GM18498 (cell line): Measurements from ENCODE around the gene CATSPERB.
"Not testable (repeated sequence)": the region's sequence is repeated elsewhere in the genome, so short reads cannot be mapped to it uniquely, and the experiment has no call there.

Experiments used
- ATAC-seq: cut with Tn5 transposase; IDR thresholded peaks from one replicate; pipeline ENCODE4 v1.9.1; 2021; ENCODE audit warnings: mild to moderate bottlenecking, moderate library complexity; ENCODE audit not compliant: unreplicated experiment

Gene CATSPERB

DNA sequence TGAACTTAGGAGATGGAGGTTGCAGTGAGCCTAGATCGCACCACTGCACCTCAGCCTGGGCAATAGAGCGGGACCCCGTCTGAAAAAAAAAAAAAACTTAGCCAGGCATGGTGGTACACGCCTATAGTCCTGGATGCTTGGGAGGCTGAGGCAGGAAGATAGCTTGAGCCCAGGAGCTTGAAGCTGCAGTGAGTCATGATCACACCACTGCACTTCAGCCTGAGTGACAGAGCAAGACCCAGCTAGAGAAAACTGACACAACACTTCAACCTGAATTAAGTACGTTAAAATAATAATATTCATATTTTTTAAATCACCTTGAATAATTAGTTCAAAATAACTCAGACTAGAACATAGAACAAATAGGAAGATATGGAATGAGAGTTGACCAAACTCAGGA, 5.7 kb upstream of the CATSPERB start:
- ATAC-seq: no peak

DNA sequence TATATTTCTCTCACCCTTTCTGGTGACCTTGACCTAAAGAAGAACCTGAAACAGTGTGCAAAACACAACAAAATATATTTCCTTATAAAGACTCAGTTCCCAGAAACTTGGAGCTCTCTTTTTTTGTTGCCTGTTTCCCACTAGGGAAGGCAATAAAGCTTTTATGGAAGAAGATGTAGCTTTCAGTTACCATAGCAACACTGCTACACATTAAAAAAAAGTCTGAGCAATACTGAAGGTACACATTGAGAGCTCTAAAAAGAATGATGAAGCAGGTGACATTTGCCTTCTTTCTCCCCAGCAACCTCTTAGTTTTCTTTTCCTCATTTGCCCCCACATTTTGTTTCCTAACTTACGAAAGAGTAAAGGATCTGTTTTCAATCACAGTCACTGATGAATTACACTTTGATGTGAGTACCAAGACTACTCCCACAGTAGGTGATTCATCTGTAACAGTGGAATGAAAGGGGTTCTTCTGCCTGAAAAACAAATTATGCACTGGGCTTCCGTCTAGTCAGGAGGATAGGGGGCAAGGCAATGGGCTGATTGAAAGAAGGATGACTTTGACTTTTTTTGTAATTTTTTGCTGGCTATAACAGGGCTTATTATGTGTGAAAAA, 1.1 kb upstream of the CATSPERB start:
- ATAC-seq: no peak

DNA sequence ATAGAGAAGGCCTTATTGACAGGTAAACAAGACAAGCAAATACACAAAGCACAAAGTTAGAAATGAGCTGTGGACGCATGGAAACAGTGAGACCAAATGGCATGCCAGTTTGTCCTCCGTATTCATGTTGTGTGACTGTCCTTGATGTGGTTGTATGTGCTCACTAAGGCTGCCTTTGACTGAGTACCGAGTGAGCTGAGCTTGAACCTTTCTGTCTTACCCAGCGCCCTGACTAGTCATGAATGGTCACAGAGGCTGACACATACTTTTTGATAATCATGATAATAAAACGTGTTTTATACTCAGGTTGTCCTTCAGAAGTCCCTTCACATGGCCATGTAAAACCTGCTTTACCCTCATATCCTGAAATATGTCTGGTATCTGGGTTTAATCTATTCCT, 553 bp upstream of the CATSPERB start:
- ATAC-seq: no peak

DNA sequence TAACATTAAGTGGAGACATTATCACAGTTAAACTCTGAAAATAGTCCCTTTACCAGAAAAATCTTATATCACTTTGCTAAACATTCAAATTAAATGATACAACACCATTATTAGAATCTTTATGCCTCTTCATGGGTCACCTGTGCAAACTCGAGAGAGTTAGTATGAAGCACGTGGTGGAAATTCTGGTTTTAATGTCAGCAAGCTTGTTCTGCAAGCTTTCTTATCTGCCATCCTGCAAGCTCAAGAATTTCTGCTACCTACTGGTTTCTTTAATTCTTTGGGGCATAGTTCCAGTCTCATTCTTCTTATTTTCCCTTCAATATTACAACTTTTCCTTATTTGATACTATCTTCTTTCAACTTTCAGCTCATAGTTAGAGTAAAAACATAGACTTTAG, 868 bp downstream of the CATSPERB start:
- no peak for ATAC-seq

DNA sequence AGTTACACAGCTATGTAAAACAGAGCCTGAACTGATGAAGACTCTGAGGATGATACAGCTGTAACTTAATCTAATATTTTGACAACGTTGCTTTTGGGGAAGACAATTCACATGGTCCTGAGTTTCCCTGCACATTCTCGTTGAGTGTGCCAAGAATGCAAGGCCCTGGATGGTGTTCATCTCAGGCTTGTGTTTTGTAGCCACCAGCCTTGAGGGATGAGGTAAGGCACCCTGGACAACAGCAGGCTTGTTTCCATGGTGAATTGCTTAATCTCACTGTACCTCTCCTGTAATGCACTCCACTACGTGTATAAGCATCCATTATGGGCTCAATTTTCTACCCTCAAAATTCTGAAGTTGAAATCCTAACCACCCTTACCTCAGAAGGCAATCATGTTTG, 2.1 kb downstream of the CATSPERB start:
- no peak for ATAC-seq

DNA sequence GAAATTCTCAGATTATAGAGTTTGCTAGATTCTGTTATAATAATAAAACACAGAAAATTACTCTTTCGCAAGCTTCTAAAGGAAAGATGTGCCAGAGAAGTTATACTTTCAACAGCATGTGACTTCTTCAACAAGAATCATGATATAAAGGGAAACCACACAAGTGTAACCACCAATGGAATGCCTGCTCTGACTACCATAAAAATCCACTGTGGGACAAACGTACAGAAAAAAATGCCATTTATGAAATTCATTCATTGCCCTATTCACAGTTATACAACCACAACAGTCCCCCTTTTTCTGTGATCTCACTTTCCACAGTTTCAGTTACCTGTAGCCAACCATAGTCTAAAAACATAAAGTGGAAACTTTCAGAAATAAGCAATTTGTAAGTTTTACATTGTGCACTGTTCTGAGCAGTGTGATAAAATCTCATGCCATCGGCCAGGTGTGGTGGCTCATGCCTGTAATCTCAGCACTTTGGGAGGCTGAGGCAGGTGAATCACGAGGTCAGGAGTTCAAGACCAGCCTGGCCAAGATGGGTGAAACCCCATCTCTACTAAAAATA, 3.2 kb downstream of the CATSPERB start:
- ATAC-seq: no peak

DNA sequence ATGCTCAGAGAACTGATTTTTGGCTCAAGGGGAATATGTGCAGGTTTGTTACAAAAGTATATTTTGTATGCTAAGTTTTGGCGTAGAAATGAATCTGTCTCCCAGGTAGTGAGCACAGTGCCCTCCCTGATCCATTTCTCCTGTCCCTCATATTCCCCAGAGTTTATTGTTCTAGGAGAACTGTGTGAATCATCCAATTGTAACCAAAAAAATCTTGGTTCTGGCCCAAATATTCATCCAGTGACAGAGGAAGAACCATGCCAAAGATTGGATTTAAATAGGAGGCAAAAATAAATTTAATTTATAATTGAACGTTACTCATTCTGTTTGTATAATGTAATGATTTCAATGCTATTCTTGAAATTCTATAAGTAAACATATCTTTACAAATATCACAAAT, 4.8 kb downstream of the CATSPERB start:
- ATAC-seq: no peak

DNA sequence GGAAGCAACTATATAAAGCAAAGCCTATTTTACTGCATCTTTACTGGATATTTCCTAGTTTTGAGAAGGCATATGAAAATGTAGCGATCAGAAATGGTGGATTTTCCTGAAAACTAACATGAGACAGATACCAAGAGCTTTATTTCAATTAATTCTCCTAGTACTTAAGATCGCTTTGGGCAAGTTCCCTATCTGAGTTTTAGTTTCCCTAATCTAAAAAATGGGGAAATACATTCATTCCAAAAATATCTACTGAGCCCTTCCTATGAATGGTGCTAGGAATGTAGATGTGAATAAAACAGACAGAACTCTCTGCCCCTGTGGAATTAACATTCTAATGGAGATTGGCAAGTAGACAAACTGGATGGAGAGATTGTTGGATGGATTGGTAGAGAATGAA, 8.4 kb downstream of the CATSPERB start:
- no peak for ATAC-seq

DNA sequence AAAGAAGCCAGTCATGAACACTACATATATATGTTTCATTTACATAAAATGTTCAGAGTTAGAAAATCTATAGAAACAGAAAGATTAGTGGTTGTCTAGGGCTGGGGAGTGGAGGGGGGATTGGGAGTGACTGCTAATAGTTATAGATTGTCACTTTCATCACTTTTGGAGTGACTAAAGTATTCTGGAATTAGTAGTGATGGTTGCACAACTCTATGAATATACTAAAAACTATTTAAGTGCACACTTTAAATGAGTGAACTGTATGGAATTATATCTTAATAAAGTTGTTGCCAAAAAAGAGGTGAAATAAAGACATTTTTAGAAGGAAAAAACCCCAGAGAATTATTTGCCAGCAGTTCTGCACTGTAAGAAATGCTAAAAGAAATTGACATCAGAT, 9.5 kb downstream of the CATSPERB start:
- ATAC-seq: no peak

DNA sequence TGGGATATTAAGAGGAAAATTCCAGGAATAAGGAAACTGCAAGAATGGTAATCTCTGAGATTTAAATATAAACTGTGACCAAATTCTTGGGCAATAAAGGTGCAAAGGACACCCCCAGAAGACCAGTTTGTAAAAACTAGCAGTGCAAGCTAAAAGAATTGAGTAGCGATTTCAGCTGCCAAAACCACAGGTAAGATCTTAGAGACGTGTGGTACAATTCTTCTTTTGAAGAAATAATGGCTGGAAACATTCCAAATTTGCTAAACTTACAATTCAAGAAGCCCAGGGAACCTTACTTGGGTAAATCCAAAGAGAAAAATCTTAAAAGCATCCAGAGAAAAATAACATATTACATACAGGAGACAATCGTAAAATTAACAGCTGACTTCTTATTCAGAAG, 12.0 kb downstream of the CATSPERB start:
- no peak for ATAC-seq

DNA sequence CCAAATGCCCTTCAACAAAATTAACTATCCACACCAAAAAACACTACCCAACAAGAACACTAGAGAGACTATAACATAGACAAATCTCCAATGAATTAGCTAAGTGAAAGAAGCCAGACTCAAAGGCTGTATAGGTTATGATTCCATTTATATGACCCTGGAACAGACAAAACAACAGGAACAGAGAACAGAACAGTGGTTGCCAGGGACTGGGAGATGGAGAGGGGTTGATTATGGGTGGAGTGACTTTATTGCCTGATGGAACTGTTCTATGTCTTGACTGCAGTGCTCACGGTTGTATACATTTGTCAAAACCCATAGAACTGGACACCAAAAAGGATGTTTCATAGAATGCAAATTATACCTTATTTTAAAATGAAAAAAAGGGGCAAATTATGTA, 14.9 kb downstream of the CATSPERB start:
- ATAC-seq: no peak

DNA sequence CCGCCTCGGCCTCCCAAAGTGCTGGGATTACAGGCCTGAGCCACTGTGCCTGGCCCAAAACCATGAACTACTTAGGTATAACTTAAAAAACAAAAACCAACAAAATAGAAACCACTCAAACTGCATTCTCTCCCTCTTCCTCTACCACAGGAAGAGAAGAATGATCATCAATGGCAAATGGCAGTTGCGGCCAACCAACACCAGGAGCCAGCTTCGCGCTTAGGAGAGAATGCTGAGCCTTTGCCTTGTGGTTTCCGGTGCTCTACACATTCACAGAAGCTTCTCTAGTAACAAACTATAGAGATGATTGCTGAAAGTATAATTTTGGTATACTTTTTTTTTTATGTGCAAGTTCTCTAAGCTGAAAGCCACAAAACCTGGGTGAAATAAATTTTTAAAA, 17.1 kb downstream of the CATSPERB start:
- ATAC-seq: no peak

DNA sequence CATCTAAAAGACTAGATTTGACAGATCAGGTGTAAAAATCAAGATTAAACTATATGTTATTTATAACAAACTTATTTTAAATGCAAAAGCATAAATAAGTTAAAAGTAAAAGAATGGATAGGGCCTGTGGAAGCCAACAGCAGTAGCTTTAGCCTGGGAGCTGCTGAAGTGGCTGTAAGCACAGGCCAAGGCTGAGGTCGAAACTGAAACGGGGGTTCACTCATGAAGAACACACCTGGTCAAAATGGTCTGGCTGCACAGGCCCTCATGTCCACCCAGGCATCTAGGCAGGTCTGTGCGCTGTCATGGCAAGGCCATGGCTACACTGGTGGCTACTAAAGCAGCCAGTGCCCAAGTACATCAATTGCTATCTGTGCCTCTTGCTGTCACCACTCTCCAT, 23.1 kb downstream of the CATSPERB start:
- ATAC-seq: no peak

DNA sequence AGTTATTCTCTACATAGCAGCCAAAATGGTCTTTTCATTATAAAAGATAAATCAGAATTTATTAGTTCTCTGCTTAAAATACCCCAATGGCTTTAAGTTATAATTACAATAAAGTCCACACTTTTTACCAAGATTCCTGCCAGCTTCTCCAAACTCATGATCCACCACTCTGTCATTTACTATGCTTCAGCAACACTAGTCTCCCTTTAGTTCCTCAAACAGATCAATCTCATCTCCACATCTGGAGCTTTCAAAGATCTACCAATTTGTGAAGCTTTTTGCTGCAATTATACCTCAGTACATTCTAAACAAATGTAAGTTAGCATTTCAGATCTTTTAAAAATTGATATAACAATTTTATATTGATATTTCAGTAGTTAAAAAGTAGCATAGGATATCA, 24.9 kb downstream of the CATSPERB start:
- ATAC-seq: no peak

DNA sequence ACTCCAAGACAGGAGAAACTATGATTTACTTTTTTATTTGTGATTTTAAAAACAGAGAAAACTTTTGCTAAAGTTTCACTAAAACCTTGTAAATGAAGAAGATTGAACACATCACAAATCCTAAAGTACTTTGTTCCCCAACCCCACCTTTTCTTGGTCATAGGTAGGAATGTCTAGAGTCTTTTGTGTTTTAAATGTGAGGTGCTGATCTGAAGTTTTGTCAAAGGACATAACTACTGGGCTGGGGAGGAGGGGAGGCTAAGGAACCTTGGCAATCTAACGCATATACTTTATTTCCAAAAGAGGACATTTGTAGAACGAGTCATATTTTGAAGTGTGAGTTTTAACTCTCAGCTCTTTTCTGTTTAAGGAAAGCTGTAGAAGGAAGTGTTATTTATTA, 37.2 kb downstream of the CATSPERB start:
- no peak for ATAC-seq

DNA sequence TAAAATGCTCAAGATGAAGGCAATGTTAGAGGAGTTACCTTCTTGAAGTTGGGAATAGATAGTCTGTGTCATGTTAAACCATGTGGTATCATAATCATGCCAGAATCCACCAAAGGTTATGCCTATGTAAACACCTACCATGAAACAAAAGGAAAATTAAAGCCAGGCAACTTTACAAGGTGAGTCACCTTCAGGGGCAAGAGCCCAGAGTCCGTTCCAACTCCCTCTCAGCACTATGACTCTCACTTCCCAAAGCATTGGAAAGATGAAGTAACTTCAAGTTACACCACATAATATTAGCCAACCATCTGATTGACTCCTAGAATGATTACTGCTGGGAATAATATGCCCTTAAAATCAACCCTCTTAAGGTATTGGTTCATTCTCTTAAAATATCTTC, 38.5 kb downstream of the CATSPERB start:
- ATAC-seq: no peak

DNA sequence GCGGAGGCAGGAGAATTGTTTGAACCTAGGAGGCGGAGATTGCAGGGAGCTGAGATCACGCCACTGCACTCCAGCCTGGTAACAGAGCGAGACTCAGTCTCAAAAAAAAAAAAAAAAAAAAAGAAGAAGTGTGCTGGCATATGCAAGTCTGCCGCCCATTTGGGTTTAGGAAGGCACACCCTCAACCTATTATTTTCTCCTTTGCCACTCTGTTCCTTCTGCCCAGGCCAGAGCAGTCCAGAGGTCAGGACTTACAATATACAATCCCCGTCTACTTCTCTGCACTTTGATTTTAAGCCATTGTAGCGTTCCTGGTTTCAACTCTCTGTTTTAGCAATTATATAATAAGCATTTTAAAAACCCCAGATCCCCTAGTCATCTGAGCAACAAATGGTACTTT, 39.8 kb downstream of the CATSPERB start:
- no peak for ATAC-seq

DNA sequence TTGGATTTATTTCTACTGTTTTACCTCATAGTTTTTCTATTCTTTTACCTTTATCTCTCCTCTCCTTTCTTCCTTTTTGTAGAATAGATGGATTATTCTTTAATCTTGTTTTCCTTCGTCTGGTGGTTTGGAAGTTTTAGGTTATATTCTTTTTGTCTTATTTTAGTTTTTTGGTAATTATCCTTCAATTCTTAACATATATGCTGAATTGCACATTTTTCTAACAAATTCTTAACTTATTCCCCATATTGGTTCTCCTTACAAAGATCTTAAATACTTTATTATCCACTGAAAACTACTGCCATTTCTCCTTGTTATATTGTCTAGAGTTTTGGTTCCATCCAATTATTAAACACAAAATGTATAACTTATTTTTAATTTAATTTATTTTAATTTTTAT, 42.3 kb downstream of the CATSPERB start:
- ATAC-seq: no peak

DNA sequence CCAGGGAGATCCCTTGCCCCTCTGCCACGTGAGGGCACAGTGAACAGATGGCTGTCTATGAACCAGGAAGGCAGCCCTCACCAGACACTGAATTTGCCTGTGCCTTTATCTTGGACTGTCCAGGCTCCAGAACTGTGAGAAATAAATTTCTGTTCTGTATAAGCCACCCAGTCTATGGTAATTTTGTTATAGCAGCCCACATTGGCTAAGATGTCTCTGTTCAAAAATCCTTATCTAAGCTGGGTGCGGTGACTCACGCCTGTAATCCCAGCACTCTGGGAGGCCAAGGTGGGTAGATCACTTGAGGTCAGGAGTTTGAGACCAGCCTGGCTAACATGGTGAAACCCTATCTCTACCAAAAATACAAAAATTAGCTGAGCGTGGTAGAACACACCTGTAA, 44.5 kb downstream of the CATSPERB start:
- not testable (repeated sequence) for ATAC-seq

DNA sequence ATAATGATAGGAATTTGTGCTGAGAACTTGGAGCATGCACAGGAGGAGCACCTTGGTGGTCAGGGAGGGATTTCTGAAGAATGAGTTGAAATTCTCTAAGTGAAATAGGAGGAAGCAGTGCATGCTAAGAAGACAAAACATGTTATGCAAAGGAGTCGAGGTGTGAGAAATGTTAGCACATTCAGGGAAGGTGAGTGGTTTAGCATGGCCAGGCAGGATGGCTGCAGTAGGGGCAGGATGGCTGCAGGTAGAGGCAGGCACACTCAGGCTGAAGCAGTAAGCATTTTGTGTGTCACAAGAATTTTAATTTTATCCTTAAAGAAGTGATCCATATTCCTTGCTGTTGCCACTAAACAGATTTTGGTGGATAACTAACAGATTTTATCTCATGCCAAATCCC, 46.3 kb downstream of the CATSPERB start:
- ATAC-seq: no peak

DNA sequence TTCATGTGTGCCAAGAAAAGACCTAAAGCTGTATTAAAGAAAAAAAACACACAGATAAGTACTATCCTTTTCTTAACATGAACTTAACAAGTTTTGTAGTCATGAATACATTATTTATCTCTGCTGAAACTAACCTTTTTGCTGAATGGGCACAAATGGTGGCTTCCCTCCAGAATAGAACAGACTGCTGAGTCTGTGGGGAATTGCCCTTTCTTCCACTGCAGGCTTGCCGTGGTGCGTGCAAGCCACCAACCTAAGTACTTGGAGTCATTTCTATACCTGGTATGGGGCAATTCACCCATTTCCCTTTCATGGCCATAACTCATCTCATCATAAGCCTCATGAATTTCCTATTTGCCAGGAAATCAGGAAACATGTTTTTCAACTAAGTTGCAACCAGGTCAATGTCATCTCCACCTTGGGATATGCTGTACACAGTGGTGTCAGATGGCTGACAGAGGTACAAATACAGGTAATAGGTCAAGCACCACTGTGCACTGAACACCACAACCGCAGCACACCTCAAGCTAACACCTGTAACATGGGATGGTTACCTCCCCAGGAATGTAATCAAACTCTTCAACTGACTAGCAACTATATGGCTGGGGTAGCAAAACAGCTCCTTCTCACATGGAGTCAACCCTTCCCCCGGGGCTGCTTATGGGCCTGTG, 49.9 kb downstream of the CATSPERB start:
- ATAC-seq: no peak

DNA sequence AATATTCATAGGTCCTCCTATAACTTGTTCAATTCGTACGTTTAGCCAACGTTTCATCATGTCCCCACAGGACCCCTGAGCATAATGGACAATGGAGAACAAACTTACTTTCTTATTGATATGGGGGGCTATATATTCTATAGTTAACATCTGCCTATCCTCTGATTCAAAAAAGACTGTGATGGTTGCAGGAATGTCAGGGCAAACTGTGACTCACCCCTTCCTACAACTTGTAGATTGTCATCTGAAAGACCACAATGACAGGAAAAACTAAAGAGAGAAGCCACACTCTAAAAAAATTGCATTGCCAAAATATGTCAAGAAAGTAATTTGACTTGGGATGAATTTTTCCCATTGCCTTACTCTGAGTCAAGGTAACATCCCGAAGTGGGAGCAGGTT, 50.8 kb downstream of the CATSPERB start:
- ATAC-seq: no peak

DNA sequence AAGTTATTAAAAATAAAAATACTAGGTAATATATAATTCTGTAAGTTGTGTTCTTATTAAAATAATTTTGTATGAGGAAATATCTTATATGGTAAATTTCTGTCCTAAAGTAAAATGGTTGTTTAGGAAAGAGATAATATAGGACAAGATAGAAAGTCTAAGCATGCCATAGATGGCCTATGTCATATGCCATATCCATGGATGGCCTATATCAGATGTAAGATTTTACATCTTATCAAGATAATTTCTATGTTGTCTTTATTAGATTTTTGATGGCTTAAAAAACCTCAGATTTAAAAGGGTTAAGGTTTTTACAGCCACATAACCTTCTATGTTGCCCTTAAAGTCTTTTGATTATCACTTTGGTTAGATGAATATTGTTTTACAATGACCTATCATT, 52.6 kb downstream of the CATSPERB start:
- no peak for ATAC-seq
